Spinal cord (tissue), 10 donors: ENCODE data around the gene TGOLN2. TPM values are rescaled to one million over a fixed set of nuclear protein-coding genes. Genes with fewer than 3 reads are reported as not detected.
A peak's percentile ranks its signal among the peaks of the same experiment; 100 is the strongest.
"Not testable (repeated sequence)": the region's sequence is repeated elsewhere in the genome, so short reads cannot be mapped to it uniquely, and the experiment has no call there.

Source experiments
- DNase-seq, 6 donors: peaks; one replicate each; pipeline versions ENCODE4 v3.0.0 to v3.0.0-alpha.2; 2013 to 2015; ENCODE audit warnings: low spot score in 6 of 6, low read depth in 4 of 6
- H3K27ac ChIP-seq: one replicate; pipeline ENCODE4 v1.5.1; 2013; ENCODE audit warnings: low read depth, low read length, control low read depth
- H3K27me3 ChIP-seq: one replicate; pipeline ENCODE4 v1.6.1; 2013; ENCODE audit warnings: low read length; ENCODE audit not compliant: control insufficient read depth, insufficient read depth
- H3K36me3 ChIP-seq: one replicate; pipeline ENCODE4 v1.6.1; 2013; ENCODE audit warnings: low read length; ENCODE audit not compliant: control insufficient read depth, insufficient read depth
- H3K4me1 ChIP-seq: one replicate; pipeline ENCODE4 v1.6.1; 2013; ENCODE audit warnings: low read length; ENCODE audit not compliant: control insufficient read depth, insufficient read depth
- H3K4me3 ChIP-seq: one replicate; pipeline ENCODE4 v1.5.1; 2013; ENCODE audit warnings: low read depth, low read length, control low read depth
- H3K9me3 ChIP-seq: one replicate; pipeline ENCODE4 v1.6.1; 2013; ENCODE audit warnings: low read length; ENCODE audit not compliant: control insufficient read depth, insufficient read depth
- WGBS: methylation state at CpG from one replicate; pipeline ENCODE4 v1.1.5; 2013; ENCODE audit warnings: missing lambda C conversion rate; ENCODE audit not compliant: insufficient coverage; 5-methylcytosine and 5-hydroxymethylcytosine counted together
- polyA plus RNA-seq, 2 donors: library from polyadenylated mRNA; unstranded; fragments of 120-200 nt; gene quantifications; one replicate each; pipeline ENCODE4 v1.2.1, GENCODE V29; 2013; ENCODE audit not compliant: insufficient read length in 2 of 2
- total RNA-seq, 2 donors: library from RNA; depleted of rRNA in 1 of 2; stranded (reverse); fragments of 120-200 nt in 1 of 2; fragments of >200 nt in 1 of 2; gene quantifications; one replicate each; pipeline versions ENCODE4 v1.2.3 to v1.2.4, GENCODE V29; 2013 to 2014
- donor health status: healthy.

The TGOLN2 gene
- total and polyA plus RNA-seq, 4 donors, result 45.5 to 69.8 (median 64.0) TPM

- no peak overlapping the region for H3K27ac ChIP-seq
- peaks cover 35% of the 10 kb centered on the region for H3K36me3 ChIP-seq
- H3K4me3 ChIP-seq, result no peak overlapping the region
- WGBS, result 94% methylated on average over 23 of the region's 30 CpGs
- no peaks in the 10 kb centered on the region for H3K27me3 ChIP-seq
- no peak for DNase-seq
- H3K9me3 ChIP-seq, result no peaks in the 10 kb centered on the region
- no peaks in the 10 kb centered on the region for H3K4me1 ChIP-seq
These were observed 13.7 kb upstream of the TGOLN2 start for GRCh38 chr2:85341269-85342029.

- Histone ChIP-seq H3K36me3 (peaks cover 27% of the 10 kb centered on the region), H3K4me3 (no peak overlapping the region), H3K27ac (no peak overlapping the region), H3K4me1 (no peaks in the 10 kb centered on the region), H3K27me3 (no peaks in the 10 kb centered on the region), H3K9me3 (no peaks in the 10 kb centered on the region)
- DNase-seq, result peak in 1 of 6 donors; percentile 35
- WGBS, result 32% methylated on average over 9 of the region's 13 CpGs
These were observed 12.5 kb upstream of the TGOLN2 start for GRCh38 chr2:85340034-85340892.

- H3K4me1 ChIP-seq, result no peaks in the 10 kb centered on the region
- H3K27ac ChIP-seq, result no peak overlapping the region
- 45% methylated on average over 2 of the region's 2 CpGs for WGBS
- no peak for DNase-seq
- H3K36me3 ChIP-seq, result no peaks in the 10 kb centered on the region
- H3K4me3 ChIP-seq, result no peak overlapping the region
- H3K9me3 ChIP-seq, result no peaks in the 10 kb centered on the region
- H3K27me3 ChIP-seq, result no peaks in the 10 kb centered on the region
These were observed 7.1 kb upstream of the TGOLN2 start for GRCh38 chr2:85334928-85335327.

DNA sequence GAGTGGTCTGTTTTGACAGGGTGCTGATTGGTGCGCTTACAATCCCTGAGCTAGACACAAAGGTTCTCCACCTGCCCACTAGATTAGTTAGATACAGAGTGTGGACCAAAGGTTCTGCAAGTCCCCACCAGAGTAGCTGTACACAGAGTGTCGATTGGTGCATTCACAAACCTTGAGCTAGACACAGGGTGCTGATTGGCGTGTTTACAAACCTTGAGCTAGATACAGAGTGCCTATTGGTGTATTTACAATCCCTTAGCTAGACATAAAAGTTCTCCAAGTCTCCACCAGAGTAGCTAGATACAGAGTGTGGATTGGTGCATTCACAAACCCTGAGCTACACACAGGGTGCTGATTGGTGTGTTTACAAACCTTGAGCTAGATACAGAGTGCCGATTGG, 6.1 kb upstream of the TGOLN2 start:
- H3K27me3 ChIP-seq, H3K27ac ChIP-seq, H3K4me1 ChIP-seq, H3K9me3 ChIP-seq, H3K4me3 ChIP-seq, DNase-seq, H3K36me3 ChIP-seq: not testable (repeated sequence)
- WGBS, result 100% methylated on average over 2 of the region's 4 CpGs

DNA sequence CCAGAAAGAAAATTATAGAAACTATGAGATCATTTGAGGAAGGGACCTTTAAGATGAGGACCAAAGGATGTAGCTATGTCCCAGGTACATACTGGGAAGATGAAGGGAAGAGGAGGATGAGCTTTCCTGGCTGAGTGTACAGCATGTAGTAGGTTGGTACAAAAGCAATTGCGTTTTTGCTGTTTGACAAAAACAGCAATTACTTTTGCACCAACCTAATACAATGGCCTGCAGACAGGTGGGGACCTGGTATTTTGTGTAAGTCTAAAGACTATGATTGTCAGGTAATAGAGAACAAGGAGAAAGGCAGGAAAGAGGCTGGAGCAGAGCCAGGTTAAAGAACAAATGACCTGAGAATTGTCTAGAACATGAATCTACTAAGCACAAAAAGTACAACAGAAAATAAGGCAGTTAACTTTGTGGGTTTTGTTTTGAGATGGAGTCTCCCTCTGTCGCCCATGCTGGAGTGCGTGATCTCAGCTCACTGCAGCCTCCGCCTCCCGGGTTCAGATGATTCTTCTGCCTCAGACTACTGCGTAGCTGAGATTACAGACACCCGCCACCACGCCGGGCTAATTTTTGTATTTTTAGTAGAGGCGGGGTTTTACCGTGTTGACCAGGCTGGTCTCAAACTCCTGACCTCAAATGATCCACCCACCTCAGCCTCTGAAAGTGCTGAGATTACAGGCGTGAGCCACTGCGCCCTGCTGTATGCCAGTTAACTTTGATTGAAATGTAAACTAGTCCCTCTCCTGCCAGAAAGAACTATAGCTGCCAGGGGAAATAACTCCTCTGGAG, 3.2 kb upstream of the TGOLN2 start:
- H3K27me3 ChIP-seq, result no peaks in the 10 kb centered on the region
- 92% methylated on average over 4 of the region's 13 CpGs for WGBS
- H3K36me3 ChIP-seq, result peaks cover 2% of the 10 kb centered on the region
- no peak overlapping the region for H3K27ac ChIP-seq
- peaks cover 13% of the 10 kb centered on the region for H3K4me1 ChIP-seq
- peak in 1 of 6 donors; percentile 58 for DNase-seq
- H3K4me3 ChIP-seq, result no peak overlapping the region
- no peaks in the 10 kb centered on the region for H3K9me3 ChIP-seq

GRCh38 chr2:85329701-85330100, 1.9 kb upstream of the TGOLN2 start:
- DNase-seq, H3K27me3 ChIP-seq, H3K9me3 ChIP-seq, H3K4me3 ChIP-seq, H3K27ac ChIP-seq, H3K36me3 ChIP-seq: not testable (repeated sequence)
- WGBS, result no CpG with 5 or more reads among the region's 3 CpGs
- H3K4me1 ChIP-seq, result peaks cover 20% of the 10 kb centered on the region

DNA sequence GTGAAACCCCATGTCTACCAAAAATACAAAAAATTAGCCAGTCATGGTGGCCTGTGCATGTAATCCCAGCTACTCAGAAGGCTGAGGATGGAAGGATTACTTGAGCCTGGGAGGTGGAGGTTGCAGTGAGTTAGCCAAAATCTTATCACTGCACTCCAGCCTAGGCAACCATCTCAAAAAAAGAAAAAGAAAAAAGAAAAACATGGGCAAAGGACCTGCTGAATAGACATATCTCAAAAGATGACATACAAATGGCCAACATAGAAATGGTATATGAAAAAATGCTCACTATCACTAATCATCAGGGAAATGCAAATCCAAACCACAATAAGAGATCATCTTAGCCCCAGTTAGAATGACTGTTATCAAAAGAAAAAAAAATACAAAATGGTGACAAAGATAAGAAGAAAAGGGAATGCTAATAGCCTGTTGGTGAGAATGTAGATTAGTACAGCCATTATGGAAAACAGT, 1.4 kb upstream of the TGOLN2 start:
- Histone ChIP-seq H3K27me3 (no peaks in the 10 kb centered on the region), H3K27ac (no peak overlapping the region), H3K4me1 (peaks cover 22% of the 10 kb centered on the region), H3K9me3 (no peaks in the 10 kb centered on the region), H3K4me3 (no peak overlapping the region), H3K36me3 (peaks cover 7% of the 10 kb centered on the region)
- DNase-seq, result no peak

DNA sequence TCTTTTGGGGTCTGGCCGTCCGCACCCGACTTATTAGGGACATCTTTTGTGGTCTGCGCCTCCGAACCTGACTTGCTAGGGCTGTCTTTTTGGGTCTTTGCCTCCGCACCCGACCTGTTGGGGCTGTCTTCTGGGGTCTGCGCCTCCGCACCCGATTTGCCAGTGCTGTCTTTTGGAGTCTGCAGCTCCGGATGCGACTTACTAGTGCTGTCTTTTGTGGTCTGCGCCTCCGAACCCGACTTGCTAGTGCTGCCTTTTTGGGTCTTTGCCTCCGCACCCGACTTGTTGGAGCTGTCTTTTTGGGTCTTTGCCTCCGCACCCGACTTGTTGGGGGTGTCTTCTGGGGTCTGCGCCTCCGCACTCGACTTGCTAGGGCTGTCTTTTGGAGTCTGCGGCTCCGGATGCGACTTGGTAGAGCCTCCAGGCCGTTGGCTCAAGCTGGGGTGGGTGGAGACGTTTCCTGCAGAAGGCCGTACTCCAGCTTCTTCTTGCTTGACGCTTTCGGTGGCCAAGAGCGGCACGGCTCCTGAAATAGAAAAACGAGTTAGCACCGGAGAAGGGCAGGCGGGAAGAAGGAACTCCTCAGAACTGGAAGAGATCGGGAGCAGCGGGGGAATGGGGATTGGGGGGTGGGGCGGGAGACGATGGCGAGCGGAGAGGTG, 498 bp downstream of the TGOLN2 start:
- WGBS, result 4% methylated on average over 37 of the region's 41 CpGs
- H3K4me3 ChIP-seq, result peak overlapping the region; percentile 91
- peaks cover 24% of the 10 kb centered on the region for H3K36me3 ChIP-seq
- DNase-seq, result peak in 4 of 6 donors; percentile 20 to 73 (median 60)
- no peaks in the 10 kb centered on the region for H3K27me3 ChIP-seq
- H3K4me1 ChIP-seq, result peaks cover 22% of the 10 kb centered on the region
- H3K9me3 ChIP-seq, result no peaks in the 10 kb centered on the region
- peak overlapping the region; percentile 97 for H3K27ac ChIP-seq
